ENCODE data around the gene ADAMTS16.

DNA sequence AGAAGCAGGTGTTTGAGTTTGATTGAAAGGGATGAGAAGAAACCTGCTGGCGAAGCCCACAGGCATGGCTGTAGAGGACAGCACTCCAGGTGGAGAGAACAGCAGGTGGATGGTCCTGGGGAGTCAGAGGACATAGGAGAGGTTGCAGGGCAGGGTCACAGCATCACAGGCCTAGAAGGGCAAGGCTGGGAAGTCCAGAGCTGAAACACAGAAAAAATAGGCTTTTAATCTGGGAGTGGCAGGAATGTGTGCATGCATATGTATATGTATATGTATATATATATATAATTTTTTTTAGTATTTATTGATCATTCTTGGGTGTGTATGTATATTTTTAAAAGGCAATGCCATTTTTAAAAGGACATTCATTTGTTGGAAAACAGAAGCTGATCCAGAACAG, 118.4 kb downstream of the ADAMTS16 start:
- TF ChIP-seq, protein P1, sequence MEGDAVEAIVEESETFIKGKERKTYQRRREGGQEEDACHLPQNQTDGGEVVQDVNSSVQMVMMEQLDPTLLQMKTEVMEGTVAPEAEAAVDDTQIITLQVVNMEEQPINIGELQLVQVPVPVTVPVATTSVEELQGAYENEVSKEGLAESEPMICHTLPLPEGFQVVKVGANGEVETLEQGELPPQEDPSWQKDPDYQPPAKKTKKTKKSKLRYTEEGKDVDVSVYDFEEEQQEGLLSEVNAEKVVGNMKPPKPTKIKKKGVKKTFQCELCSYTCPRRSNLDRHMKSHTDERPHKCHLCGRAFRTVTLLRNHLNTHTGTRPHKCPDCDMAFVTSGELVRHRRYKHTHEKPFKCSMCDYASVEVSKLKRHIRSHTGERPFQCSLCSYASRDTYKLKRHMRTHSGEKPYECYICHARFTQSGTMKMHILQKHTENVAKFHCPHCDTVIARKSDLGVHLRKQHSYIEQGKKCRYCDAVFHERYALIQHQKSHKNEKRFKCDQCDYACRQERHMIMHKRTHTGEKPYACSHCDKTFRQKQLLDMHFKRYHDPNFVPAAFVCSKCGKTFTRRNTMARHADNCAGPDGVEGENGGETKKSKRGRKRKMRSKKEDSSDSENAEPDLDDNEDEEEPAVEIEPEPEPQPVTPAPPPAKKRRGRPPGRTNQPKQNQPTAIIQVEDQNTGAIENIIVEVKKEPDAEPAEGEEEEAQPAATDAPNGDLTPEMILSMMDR (conservative IDR thresholded peaks at IDR 0.05 in 1 of 2, IDR thresholded peaks at IDR 0.05 in 1 of 2; ENCODE audit: extremely low read depth in 1 of 2, insufficient read depth in 1 of 2, low read depth in 1 of 2, low read length in 2 of 2), result no peak
- TF ChIP-seq EZH2 (IDR thresholded peaks at IDR 0.05; ENCODE audit: borderline replicate concordance, low read length), result no peak

Measured in mammary epithelial cell (primary cell).